Subcutaneous abdominal adipose tissue (tissue), 5 donors: ENCODE measurements around the gene GALNT9.
"Not testable (repeated sequence)": the region's sequence is repeated elsewhere in the genome, so short reads cannot be mapped to it uniquely, and the experiment has no call there.

Experiments
- H3K27ac ChIP-seq: one replicate; pipeline ENCODE4 v1.7.0; 2013; ENCODE audit warnings: low read depth, mild to moderate bottlenecking, inconsistent platforms, low read length, moderate library complexity
- H3K27me3 ChIP-seq, 5 donors: one replicate each; pipeline ENCODE4 v1.7.0; 2013; ENCODE audit warnings: low read length in 5 of 5, inconsistent platforms in 1 of 5; ENCODE audit not compliant: control insufficient read depth in 5 of 5, insufficient read depth in 4 of 5
- H3K36me3 ChIP-seq, 5 donors: one replicate each; pipeline ENCODE4 v1.7.0; 2013; ENCODE audit warnings: low read length in 5 of 5; ENCODE audit not compliant: control insufficient read depth in 5 of 5, insufficient read depth in 5 of 5
- H3K4me1 ChIP-seq, 5 donors: one replicate each; pipeline ENCODE4 v1.7.0; 2013; ENCODE audit warnings: low read length in 5 of 5, mild to moderate bottlenecking in 3 of 5, moderate library complexity in 1 of 5; ENCODE audit not compliant: control insufficient read depth in 5 of 5, insufficient read depth in 5 of 5
- H3K4me3 ChIP-seq, 5 donors: one replicate each; pipeline ENCODE4 v1.7.0; 2013; ENCODE audit warnings: low read length in 5 of 5, low read depth in 1 of 5
- H3K9ac ChIP-seq, 5 donors: one replicate each; pipeline ENCODE4 v1.7.0; 2013; ENCODE audit warnings: low read length in 5 of 5, mild to moderate bottlenecking in 4 of 5, moderate library complexity in 3 of 5
- H3K9me3 ChIP-seq, 5 donors: one replicate each; pipeline ENCODE4 v1.7.0; 2013; ENCODE audit warnings: low read length in 5 of 5; ENCODE audit not compliant: control insufficient read depth in 5 of 5
- donor health status: healthy.
- donor health status: healthy.
- donor health status: healthy.
- donor health status: healthy.
- donor health status: healthy.

Gene GALNT9

DNA sequence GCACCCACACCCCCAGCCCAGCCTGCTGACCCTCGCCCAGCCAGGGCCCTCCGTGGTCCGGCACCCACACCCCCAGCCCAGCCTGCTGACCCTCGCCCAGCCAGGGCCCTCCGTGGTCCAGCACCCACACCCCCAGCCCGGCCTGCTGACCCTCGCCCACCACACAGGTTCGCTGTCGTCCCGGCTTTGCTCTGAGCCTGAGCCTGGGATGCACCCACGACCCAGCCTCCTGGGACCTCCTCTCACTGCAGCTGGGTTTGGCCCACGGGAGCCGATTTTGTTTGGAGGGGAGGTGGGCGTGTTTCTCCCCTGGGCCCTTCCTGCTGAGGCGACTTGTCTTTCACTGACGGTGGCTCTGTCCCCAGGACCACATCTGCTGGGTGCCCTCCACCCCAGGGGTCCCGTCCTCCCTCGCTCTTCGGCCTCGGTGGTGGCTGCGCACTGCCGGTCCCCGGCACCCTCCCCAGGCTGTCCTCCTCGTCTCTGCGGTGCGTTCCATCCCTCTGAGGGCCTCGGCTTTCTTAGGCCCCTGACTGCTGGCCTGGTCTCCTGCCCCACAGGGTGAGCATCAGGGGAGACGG lies 83.8 kb downstream of the GALNT9 start:
- Histone ChIP-seq H3K4me3 (no peak overlapping the region), H3K9ac (no peak overlapping the region), H3K27ac (no peak overlapping the region), H3K4me1 (peaks cover 0 to 5% (median 0%) of the 10 kb centered on the region in 5 donors), H3K36me3 (no peaks in the 10 kb centered on the region), H3K9me3 (no peaks in the 10 kb centered on the region), H3K27me3 (peaks cover 0 to 14% (median 5%) of the 10 kb centered on the region in 5 donors)

DNA sequence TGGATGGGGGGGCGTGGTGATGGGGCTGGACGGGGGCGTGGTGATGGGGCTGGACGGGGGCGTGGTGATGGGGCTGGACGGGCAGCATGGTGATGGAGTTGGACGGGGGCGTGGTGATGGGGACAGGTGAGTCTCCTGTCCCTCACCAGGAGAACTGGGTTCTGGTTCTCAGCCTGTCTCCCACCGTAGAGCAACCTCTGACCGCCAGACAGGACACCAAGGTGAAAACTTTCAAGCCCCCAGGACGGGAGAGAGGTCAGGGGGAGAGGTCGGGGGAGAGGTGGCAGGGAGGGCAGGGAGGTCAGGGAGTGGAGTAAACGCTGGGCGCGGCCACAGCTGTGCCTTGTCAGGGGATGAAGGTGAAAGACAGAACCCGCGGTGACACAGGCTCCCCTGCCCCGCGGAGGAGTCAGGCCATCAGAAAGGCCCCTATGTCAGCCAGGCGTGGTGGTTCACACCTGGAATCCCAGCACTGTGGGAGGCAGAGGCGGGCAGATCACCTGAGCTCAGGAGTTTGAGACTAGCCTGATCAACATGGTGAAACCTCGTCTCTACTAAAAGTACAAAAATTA lies 84.6 kb downstream of the GALNT9 start:
- H3K4me3 ChIP-seq: no peak overlapping the region
- H3K27me3 ChIP-seq: peaks cover 0 to 14% (median 10%) of the 10 kb centered on the region in 5 donors
- no peak overlapping the region for H3K9ac ChIP-seq
- no peaks in the 10 kb centered on the region for H3K36me3 ChIP-seq
- peaks cover 0 to 5% (median 0%) of the 10 kb centered on the region in 5 donors for H3K4me1 ChIP-seq
- no peaks in the 10 kb centered on the region for H3K9me3 ChIP-seq
- no peak overlapping the region for H3K27ac ChIP-seq

DNA sequence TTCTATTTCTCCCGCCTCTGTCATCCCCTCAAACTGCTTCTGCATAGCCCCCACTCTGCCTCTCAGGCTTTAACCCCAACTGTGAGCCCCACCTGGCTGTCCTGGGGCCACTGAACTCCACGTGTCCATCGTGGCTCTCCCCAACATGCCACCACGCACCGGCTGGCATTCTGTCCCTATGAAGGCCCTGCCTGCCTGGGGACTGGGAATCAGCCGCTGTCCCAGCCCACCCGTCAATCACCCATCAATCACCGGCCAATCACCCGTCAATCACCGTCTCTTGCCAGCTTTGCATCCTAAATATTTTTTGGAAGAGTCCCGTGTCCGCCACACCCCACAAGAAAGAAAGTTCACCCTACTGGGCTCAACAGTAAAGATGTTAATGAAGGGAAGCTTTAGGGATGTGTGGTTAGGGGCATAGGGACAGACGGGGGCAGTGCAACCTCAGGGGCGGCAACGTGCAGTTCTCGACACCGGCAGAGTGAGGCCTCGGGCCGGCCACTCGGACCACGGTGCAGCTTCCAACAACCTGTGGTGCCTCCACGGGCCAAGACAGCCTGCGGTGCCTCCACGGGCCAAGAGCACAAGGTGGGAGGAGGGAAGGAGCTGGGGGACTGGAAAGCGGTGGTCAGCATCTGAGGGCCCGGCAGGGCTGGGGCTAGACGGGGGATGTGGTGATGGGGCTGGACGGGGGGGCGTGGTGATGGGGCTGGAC lies 85.6 kb downstream of the GALNT9 start:
- peaks cover 0 to under 1% (median 0%) of the 10 kb centered on the region in 5 donors for H3K4me1 ChIP-seq
- H3K4me3 ChIP-seq: no peak overlapping the region
- peaks cover 0 to 13% (median 8%) of the 10 kb centered on the region in 5 donors for H3K27me3 ChIP-seq
- H3K27ac ChIP-seq: no peak overlapping the region
- H3K9me3 ChIP-seq: no peaks in the 10 kb centered on the region
- H3K36me3 ChIP-seq: no peaks in the 10 kb centered on the region
- H3K9ac ChIP-seq: no peak overlapping the region

DNA sequence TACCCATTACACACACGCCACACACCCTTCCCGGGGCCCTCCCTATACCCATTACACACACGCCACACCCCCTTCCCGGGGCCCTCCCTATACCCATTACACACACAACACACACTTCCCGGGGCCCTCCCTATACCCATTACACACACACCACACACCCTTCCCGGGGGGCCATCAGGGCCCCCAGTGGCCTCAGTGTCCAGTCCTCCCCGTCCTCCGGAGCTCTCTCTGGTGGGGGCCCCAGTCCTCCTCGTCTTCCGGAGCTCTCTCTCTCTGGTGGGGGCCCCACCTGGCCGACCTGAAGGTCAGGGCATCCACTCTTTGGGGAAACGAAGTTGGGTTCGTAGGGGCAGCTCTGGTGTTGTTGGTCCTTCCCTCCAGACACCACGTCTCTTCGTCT lies 86.2 kb downstream of the GALNT9 start:
- not testable (repeated sequence) for H3K4me3 ChIP-seq, H3K4me1 ChIP-seq, H3K27ac ChIP-seq, H3K9ac ChIP-seq, H3K9me3 ChIP-seq, H3K36me3 ChIP-seq
- peaks cover 0 to 12% (median 6%) of the 10 kb centered on the region in 5 donors for H3K27me3 ChIP-seq

DNA sequence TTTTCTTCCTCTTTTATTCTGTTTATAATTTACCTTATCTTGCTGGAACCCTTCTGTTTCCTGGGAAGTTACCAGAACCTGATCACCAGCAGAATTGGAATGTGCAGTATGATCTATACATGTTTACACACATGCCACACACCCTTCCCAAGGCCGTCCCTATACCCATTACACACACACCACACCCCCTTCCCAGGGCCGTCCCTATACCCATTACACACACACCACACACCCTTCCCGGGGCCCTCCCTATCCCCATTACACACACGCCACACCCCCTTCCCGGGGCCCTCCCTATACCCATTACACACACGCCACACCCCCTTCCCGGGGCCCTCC lies 88.8 kb downstream of the GALNT9 start:
- H3K4me3 ChIP-seq, H3K9ac ChIP-seq, H3K9me3 ChIP-seq, H3K27ac ChIP-seq, H3K36me3 ChIP-seq, H3K4me1 ChIP-seq: not testable (repeated sequence)
- peaks cover 7 to 23% (median 19%) of the 10 kb centered on the region in 5 donors for H3K27me3 ChIP-seq

DNA sequence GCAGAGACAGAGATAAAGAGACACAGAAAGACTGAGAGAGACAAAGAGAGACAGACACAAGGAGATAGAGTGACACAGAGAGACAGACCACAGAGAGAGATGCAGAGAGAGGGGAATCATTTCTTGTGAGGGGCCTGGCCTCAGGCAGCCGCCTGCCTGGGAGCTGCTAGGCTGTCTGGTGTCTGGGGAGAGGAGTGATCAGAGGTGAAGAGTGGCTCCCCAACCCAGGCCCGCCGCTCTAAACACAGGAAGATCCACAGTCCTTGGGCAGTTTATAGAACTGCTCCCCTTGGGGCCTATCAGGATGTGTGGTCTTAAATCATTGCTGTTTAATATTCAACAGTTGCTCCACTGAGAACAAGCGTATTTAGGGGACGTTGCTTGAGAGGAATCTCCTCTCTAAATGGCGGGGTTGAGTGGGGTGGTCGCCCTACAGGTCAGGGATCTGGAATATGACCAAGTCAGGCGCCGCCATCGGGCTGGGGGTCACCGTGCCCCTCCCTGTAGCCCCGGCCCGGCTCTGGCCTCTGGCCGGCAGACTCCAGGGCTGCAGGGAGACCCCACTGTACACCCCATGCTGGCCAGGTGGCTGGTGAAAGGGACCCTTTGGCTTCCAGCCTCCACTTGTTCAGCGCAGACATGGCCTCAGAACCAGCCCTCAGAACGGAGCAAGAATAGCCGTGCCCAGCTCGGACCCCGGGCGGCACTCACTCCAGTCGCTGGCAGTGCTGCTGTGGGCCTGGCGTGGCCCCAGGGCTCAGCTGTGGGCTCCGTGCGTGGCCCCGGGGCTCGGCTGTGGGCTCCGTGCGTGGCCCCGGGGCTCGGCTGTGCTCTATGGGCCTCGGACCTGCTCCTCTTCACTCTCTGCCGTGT lies 89.4 kb downstream of the GALNT9 start:
- no peak overlapping the region for H3K4me3 ChIP-seq
- H3K4me1 ChIP-seq: peaks cover 0 to 2% (median 0%) of the 10 kb centered on the region in 5 donors
- H3K27me3 ChIP-seq: peaks cover 7 to 23% (median 20%) of the 10 kb centered on the region in 5 donors
- no peaks in the 10 kb centered on the region for H3K9me3 ChIP-seq
- no peak overlapping the region for H3K27ac ChIP-seq
- no peak overlapping the region for H3K9ac ChIP-seq
- no peaks in the 10 kb centered on the region for H3K36me3 ChIP-seq

DNA sequence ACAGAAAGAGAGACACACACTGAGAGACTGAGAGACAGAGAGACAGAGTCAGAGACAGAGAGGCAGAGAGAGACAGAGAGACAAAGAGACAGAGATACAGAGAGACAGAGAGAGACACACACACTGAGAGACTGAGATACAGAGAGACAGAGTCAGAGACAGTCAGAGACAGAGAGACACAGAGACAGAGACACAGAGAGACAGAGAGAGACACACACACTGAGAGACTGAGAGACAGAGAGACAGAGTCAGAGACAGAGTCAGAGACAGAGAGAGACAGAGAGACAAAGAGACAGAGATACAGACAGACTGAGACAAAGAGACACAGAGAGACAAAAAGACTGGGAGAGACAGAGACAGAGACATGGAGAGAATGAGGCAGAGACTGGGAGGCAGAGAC lies 90.0 kb downstream of the GALNT9 start:
- H3K9ac ChIP-seq: no peak overlapping the region
- no peak overlapping the region for H3K27ac ChIP-seq
- peaks cover 0 to 2% (median 0%) of the 10 kb centered on the region in 5 donors for H3K4me1 ChIP-seq

DNA sequence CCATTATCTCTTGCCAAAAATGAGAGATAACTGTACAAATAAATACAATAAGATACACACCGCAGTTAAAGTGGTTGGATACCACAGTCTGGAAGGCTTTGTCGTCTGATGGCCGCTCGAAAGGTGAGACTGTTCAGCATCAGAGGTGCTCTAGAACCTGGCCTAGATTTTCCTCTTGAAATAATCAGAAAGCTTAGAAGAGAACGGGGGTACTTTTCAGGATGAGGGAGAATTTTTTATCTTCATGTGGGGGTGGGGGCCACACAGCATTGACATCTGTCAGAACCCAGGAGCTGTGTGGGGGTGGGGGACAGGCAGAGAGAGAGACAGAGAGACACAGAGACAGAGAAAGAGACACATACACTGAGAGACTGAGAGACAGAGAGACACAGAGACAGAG lies 90.5 kb downstream of the GALNT9 start:
- Histone ChIP-seq H3K36me3 (no peaks in the 10 kb centered on the region), H3K9ac (no peak overlapping the region), H3K9me3 (no peaks in the 10 kb centered on the region), H3K4me1 (peaks cover 0 to 2% (median 0%) of the 10 kb centered on the region in 5 donors), H3K4me3 (no peak overlapping the region), H3K27me3 (peaks cover 7 to 23% (median 20%) of the 10 kb centered on the region in 5 donors), H3K27ac (no peak overlapping the region)

More for the DNA sequence above, 90.0 kb downstream of the GALNT9 start:
- H3K9me3 ChIP-seq: no peaks in the 10 kb centered on the region
- peaks cover 7 to 23% (median 20%) of the 10 kb centered on the region in 5 donors for H3K27me3 ChIP-seq
- H3K4me3 ChIP-seq: no peak overlapping the region
- H3K36me3 ChIP-seq: no peaks in the 10 kb centered on the region

DNA sequence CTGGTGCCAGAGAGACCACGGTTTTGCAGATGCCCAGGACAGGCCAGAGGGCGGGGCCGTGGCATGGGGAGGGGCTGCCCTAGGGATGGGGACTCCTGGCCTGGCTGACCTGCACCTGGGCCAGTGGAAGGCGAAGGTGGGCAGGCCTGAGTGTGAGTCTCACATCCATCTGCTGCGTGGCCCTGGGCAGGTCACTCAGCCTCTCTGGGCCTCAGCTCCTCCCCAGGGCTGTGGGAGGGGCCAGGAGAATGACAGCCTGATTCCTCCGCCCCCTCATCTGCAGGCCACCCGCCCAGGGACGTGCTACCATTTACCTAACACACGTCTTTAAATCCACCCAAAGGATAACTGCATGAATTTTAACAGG lies 90.9 kb downstream of the GALNT9 start:
- H3K27ac ChIP-seq: no peak overlapping the region

More for the DNA sequence above, 90.9 kb downstream of the GALNT9 start:
- Histone ChIP-seq H3K27me3 (peaks cover 7 to 23% (median 20%) of the 10 kb centered on the region in 5 donors), H3K36me3 (no peaks in the 10 kb centered on the region), H3K4me3 (no peak overlapping the region), H3K4me1 (peaks cover 0 to 2% (median 0%) of the 10 kb centered on the region in 5 donors), H3K9me3 (no peaks in the 10 kb centered on the region), H3K9ac (no peak overlapping the region)
